ENCODE data around the gene CTNND2. TPM values are rescaled to one million over a fixed set of nuclear protein-coding genes. Genes with fewer than 3 reads are reported as not detected.
"Not testable (repeated sequence)": the region's sequence is repeated elsewhere in the genome, so short reads cannot be mapped to it uniquely, and the experiment has no call there.

CTNND2 gene
- total RNA-seq, 1 experiment from 2014 or later = 7.0 TPM

GRCh38 chr5:11617080-11617479 is 287.2 kb downstream of the CTNND2 start:
- no peak overlapping the region for H4K91ac ChIP-seq (ENCODE audit: insufficient read length, low read depth, low read length)
- WGBS (ENCODE audit: extremely low coverage, insufficient read length, low lambda C conversion rate) = no CpG with 5 or more reads among the region's 2 CpGs
- H2BK12ac ChIP-seq (ENCODE audit: insufficient read length, low read depth, low read length) = no peak overlapping the region
- Mint-ChIP-seq H3K4me1 (peaks cover 6 to 7% of the 10 kb centered on the region in 2 experiments), H3K4me3 (no peak overlapping the region), H3K36me3 (ENCODE audit: insufficient read depth in 1 of 3, low read depth in 3 of 3) (no peaks in the 10 kb centered on the region), H3K27ac (no peak overlapping the region), H3K9me3 (no peaks in the 10 kb centered on the region; a peak in 1 of 5 replicates), H3K27me3 (ENCODE audit: low read depth) (no peaks in the 10 kb centered on the region)
- no peaks in the 10 kb centered on the region for H3K27me3 ChIP-seq (ENCODE audit: insufficient read depth, low read length)
- no peak overlapping the region for H4K5ac ChIP-seq (ENCODE audit: insufficient read length, low read depth, low read length)
- H3K9ac ChIP-seq (ENCODE audit: extremely low read depth, insufficient read length, low read length) = no peak overlapping the region
- H3K23ac ChIP-seq (ENCODE audit: insufficient read length, low read depth, low read length) = no peak overlapping the region
- H3K4me1 ChIP-seq (ENCODE audit: insufficient read depth, low read length) = peaks cover 3% of the 10 kb centered on the region; the same call in 1 of the 2 replicates
- H4K20me1 ChIP-seq (ENCODE audit: control insufficient read depth, insufficient read depth, insufficient read length) = no peaks in the 10 kb centered on the region
- H3K18ac ChIP-seq (ENCODE audit: insufficient read length, low read depth, low read length) = no peak overlapping the region
- no peak overlapping the region for H3K27ac ChIP-seq (ENCODE audit: insufficient read length, low read depth, low read length)
- DNase-seq = no peak
- H2BK120ac ChIP-seq (ENCODE audit: low read depth, low read length, poor library complexity, severe bottlenecking) = no peak overlapping the region
- no peak overlapping the region for H3K56ac ChIP-seq (ENCODE audit: insufficient read length, low read depth, low read length)
- no peaks in the 10 kb centered on the region for H3K9me3 ChIP-seq (ENCODE audit: control insufficient read depth, low read depth, low read length)
- H3K79me2 ChIP-seq (ENCODE audit: insufficient read depth, low read length) = no peaks in the 10 kb centered on the region
- TF ChIP-seq, protein P1, sequence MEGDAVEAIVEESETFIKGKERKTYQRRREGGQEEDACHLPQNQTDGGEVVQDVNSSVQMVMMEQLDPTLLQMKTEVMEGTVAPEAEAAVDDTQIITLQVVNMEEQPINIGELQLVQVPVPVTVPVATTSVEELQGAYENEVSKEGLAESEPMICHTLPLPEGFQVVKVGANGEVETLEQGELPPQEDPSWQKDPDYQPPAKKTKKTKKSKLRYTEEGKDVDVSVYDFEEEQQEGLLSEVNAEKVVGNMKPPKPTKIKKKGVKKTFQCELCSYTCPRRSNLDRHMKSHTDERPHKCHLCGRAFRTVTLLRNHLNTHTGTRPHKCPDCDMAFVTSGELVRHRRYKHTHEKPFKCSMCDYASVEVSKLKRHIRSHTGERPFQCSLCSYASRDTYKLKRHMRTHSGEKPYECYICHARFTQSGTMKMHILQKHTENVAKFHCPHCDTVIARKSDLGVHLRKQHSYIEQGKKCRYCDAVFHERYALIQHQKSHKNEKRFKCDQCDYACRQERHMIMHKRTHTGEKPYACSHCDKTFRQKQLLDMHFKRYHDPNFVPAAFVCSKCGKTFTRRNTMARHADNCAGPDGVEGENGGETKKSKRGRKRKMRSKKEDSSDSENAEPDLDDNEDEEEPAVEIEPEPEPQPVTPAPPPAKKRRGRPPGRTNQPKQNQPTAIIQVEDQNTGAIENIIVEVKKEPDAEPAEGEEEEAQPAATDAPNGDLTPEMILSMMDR (conservative IDR thresholded peaks at IDR 0.05) = no peak
- no peak overlapping the region for H3T11ph ChIP-seq (ENCODE audit: low read length)
- H3K14ac ChIP-seq (ENCODE audit: insufficient read depth, low read length) = no peak overlapping the region
- no peak overlapping the region for H3K4me2 ChIP-seq (ENCODE audit: insufficient read depth, insufficient read length, low read length)
- no peak overlapping the region for H2AFZ ChIP-seq (ENCODE audit: low read length)
- no peak overlapping the region for H2BK5ac ChIP-seq (ENCODE audit: insufficient read length, low read length)
- H2BK20ac ChIP-seq (ENCODE audit: low read depth, low read length, poor library complexity, severe bottlenecking) = no peak overlapping the region
- no peak overlapping the region for H3K4ac ChIP-seq (ENCODE audit: low read depth, low read length)
- H4K8ac ChIP-seq (replicated peaks; ENCODE audit: insufficient read length, low read depth, low read length) = no peak overlapping the region
- H3K79me1 ChIP-seq (ENCODE audit: insufficient read depth, low read depth, low read length, poor library complexity, severe bottlenecking) = no peaks in the 10 kb centered on the region
- H2BK15ac ChIP-seq (ENCODE audit: low read depth, low read length) = no peak overlapping the region
- no peaks in the 10 kb centered on the region for H3K23me2 ChIP-seq (ENCODE audit: insufficient read length, low read depth, low read length, poor library complexity, severe bottlenecking)
- no peak overlapping the region for H2AK5ac ChIP-seq (ENCODE audit: insufficient read length, low read length)

- WGBS (ENCODE audit: extremely low coverage, insufficient read length, low lambda C conversion rate) = no CpG with 5 or more reads among the region's 7 CpGs
- H4K5ac ChIP-seq (ENCODE audit: insufficient read length, low read depth, low read length); H4K91ac ChIP-seq (ENCODE audit: insufficient read length, low read depth, low read length); H2AK5ac ChIP-seq (ENCODE audit: insufficient read length, low read length); H3K9ac ChIP-seq (ENCODE audit: extremely low read depth, insufficient read length, low read length); H3K14ac ChIP-seq (ENCODE audit: insufficient read depth, low read length); H3K27ac ChIP-seq (ENCODE audit: insufficient read length, low read depth, low read length); H3K79me2 ChIP-seq (ENCODE audit: insufficient read depth, low read length); H3K4ac ChIP-seq (ENCODE audit: low read depth, low read length); H4K20me1 ChIP-seq (ENCODE audit: control insufficient read depth, insufficient read depth, insufficient read length); H2BK12ac ChIP-seq (ENCODE audit: insufficient read length, low read depth, low read length); H2BK5ac ChIP-seq (ENCODE audit: insufficient read length, low read length); H3K4me1 ChIP-seq (ENCODE audit: insufficient read depth, low read length); H3K36me3 Mint-ChIP-seq (ENCODE audit: insufficient read depth in 1 of 3, low read depth in 3 of 3); H3K23ac ChIP-seq (ENCODE audit: insufficient read length, low read depth, low read length); DNase-seq; H3K27me3 ChIP-seq (ENCODE audit: insufficient read depth, low read length); H3K4me1 Mint-ChIP-seq; H3K23me2 ChIP-seq (ENCODE audit: insufficient read length, low read depth, low read length, poor library complexity, severe bottlenecking); H2BK15ac ChIP-seq (ENCODE audit: low read depth, low read length); H2AFZ ChIP-seq (ENCODE audit: low read length); H2BK20ac ChIP-seq (ENCODE audit: low read depth, low read length, poor library complexity, severe bottlenecking); H3T11ph ChIP-seq (ENCODE audit: low read length); H4K8ac ChIP-seq (replicated peaks; ENCODE audit: insufficient read length, low read depth, low read length); H3K9me3 Mint-ChIP-seq; H3K4me3 Mint-ChIP-seq; H3K9me3 ChIP-seq (ENCODE audit: control insufficient read depth, low read depth, low read length); H2BK120ac ChIP-seq (ENCODE audit: low read depth, low read length, poor library complexity, severe bottlenecking); H3K56ac ChIP-seq (ENCODE audit: insufficient read length, low read depth, low read length); H3K79me1 ChIP-seq (ENCODE audit: insufficient read depth, low read depth, low read length, poor library complexity, severe bottlenecking); H3K4me2 ChIP-seq (ENCODE audit: insufficient read depth, insufficient read length, low read length); H3K18ac ChIP-seq (ENCODE audit: insufficient read length, low read depth, low read length); H3K27me3 Mint-ChIP-seq (ENCODE audit: low read depth): not testable (repeated sequence)
- peak overlapping the region in 1 of 3 experiments; percentile 50; a peak in 1 of 7 replicates for H3K27ac Mint-ChIP-seq
Observed at GRCh38 chr5:11616624-11617023, 287.6 kb downstream of the CTNND2 start.
